ENCODE results near the gene WDFY4.

The WDFY4 gene

GRCh38 chr10:48945441-48946130 lies 260.9 kb downstream of the WDFY4 start:
- DNase-seq (ENCODE audit: low spot score) = no peak

DNA sequence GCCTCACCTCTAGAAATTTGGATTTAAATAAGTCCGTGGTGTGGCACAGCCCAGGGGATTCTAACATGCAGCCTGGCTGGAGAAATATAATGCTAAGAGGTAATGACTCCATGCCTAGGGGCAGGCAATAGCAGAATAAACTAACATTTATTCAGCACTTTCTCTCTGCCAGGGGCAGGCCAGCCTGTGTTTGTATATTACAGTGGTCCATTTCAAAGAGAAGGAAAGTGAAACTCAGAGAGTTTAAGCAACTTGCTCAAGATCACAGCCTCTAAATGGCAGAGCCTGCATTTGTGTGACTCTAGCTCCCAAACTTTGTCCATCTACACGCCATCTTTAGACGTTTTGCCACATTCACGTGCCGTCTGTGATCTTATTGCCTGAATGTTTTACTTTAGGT lies 261.7 kb downstream of the WDFY4 start:
- DNase-seq (ENCODE audit: low spot score) = no peak

DNA sequence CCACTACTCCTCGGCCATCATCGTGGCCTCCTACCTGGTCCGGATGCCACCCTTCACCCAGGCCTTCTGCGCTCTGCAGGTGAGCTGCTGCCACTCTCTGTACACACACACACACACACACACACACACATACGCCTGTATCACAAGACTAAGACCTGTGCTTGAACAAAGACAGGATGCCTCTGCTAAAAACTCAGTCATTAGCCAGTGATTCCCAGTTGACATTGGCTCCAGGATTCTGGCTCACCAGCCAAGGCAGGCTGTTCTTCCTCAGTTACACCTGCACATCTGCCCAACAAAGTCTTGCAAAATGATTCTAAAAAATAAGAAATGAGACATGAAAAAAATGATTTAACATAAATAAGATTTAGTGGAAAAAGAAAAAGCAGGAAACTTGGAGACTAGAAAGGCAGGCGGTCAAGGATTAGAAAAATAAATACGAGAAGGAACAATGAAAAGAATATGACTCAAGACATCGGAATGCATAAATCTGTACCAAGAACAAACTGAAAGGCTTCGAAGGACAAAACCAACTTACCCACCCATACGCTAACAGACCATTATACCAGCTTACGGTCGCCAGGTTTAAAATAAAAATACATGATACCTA lies 262.3 kb downstream of the WDFY4 start:
- no peak for DNase-seq (ENCODE audit: low spot score)

GRCh38 chr10:48947690-48948469 lies 263.2 kb downstream of the WDFY4 start:
- no peak for DNase-seq (ENCODE audit: low spot score)

- DNase-seq (ENCODE audit: low spot score) = no peak
These were observed 263.9 kb downstream of the WDFY4 start for GRCh38 chr10:48948470-48949037.

GRCh38 chr10:48951707-48952106 lies 267.0 kb downstream of the WDFY4 start:
- no peak for DNase-seq (ENCODE audit: low spot score)

DNA sequence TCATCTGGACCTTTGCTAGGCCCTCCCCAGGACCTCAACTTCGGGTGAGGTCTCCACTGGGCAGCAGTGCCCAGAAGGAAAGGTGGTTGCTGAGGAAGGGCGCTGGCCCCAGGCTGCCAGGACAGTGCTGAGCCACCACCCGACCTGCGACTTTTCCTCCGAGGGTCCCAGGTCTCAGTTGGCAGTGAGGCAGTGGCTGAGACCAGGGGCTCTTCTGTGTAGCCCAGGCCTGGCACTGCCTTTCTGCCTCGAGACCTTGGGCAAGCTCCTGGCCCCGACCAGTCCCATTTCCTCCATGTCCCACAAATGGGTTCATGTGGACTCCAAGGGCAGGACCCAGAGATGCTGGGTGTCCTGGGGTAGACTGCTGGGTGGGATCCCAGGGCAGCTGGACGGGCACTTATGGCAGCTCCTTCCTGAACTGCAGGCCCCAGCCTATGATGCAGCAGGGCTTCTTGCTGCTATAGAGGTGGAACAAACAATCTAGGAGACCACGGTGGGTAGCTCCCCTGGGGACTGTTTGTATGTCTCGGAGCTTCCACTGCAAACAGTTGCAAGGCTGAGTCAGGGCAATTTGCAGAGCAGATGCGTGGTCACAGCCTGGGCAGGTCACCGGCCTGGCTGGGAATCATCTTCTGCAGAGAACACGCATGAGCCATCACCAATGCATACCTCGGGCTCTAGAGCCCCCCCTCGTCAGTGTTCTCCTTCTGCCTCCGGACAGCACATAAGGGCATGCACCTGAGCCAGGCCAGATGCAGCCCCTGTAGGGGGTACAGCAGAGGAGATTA lies 272.9 kb downstream of the WDFY4 start:
- no peak for DNase-seq (ENCODE audit: low spot score)

- DNase-seq (ENCODE audit: low spot score) = no peak
These were observed 274.0 kb downstream of the WDFY4 start for GRCh38 chr10:48958598-48959190.

- no peak for DNase-seq (ENCODE audit: low spot score)
These were observed 279.4 kb downstream of the WDFY4 start for GRCh38 chr10:48964038-48964437.

DNA sequence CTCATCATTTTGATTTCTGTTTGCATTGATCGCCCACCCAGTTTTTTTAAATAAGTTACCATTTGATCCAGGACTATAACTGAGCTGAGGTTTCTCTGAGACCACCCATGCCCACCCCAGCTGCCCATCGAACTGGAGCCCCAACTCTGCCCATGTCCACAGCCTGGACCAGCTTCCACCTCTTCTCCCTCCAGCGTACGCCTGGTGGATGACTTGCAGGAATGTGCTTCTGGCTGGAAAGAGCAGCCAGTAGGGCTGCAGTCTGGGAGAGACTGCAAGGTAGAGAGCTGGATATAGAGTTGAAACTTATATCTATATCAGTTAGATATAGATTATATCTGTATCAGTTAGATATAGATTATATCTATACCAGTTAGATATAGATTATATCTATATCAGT lies 280.8 kb downstream of the WDFY4 start:
- DNase-seq (ENCODE audit: low spot score) = no peak

GRCh38 chr10:48968036-48968435 lies 283.4 kb downstream of the WDFY4 start:
- no peak for DNase-seq (ENCODE audit: low spot score)

DNA sequence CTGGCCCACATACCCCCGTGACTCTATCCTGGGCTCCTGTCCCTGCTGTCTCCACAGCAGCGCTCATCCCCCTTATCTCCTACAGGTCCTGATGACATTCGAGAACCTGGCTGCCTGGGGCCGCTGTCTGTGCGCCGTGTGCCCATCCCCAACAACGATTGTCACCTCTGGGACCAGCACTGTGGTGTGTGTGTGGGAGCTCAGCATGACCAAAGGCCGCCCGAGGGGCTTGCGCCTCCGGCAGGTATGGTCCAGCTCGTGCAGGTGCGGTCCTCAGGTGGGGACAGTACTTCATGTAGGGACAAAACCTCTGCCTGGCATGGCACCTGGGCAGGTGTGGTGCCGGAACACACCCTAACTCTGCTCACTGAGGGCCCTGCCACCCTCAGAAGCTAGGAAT lies 285.4 kb downstream of the WDFY4 start:
- DNase-seq (ENCODE audit: low spot score) = no peak

- DNase-seq (ENCODE audit: low spot score) = no peak
These were observed 286.0 kb downstream of the WDFY4 start for GRCh38 chr10:48970654-48971053.

DNA sequence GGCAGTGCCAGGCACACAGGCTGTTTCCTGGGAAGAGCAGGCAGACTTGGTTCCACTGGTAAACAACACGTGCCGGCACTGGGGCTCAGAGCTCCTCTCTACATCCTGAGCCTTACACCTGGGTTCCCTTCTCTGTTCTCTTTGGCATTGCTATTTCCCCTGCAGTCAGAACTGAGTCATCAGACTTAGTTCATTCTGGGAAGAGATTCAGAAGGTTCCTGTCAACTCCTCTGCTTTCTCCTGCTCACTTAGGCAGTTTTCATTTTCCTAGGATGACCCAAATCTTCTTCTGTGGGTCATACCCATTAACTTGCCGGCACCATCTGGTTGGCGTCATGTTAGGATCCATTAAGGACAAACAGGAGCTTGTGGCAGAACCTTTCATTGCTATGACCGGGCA lies 288.4 kb downstream of the WDFY4 start:
- no peak for DNase-seq (ENCODE audit: low spot score)

GRCh38 chr10:48974510-48975156 lies 290.0 kb downstream of the WDFY4 start:
- no peak for DNase-seq (ENCODE audit: low spot score)

GRCh38 chr10:48976196-48976595 lies 291.5 kb downstream of the WDFY4 start:
- no peak for DNase-seq (ENCODE audit: low spot score)

DNA sequence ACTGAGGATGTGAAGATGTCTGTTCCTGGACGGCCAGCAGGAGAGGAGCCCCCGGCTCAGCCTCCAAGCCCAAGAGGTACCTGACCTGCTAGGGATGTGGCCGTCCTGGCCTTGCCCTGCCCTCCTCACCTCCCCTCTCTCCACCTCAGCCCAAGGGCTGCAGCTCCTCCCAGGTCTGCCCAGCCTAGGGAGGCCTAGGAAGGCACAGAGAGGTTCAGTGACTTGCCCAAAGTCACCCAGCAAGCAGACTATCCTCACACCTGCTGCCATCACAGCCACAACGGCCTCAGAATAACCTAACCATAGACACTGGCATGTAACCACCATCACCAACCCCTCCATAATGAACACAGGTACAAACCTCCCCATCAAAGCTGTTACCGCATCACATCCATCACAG lies 293.6 kb downstream of the WDFY4 start:
- DNase-seq (ENCODE audit: low spot score) = no peak

DNA sequence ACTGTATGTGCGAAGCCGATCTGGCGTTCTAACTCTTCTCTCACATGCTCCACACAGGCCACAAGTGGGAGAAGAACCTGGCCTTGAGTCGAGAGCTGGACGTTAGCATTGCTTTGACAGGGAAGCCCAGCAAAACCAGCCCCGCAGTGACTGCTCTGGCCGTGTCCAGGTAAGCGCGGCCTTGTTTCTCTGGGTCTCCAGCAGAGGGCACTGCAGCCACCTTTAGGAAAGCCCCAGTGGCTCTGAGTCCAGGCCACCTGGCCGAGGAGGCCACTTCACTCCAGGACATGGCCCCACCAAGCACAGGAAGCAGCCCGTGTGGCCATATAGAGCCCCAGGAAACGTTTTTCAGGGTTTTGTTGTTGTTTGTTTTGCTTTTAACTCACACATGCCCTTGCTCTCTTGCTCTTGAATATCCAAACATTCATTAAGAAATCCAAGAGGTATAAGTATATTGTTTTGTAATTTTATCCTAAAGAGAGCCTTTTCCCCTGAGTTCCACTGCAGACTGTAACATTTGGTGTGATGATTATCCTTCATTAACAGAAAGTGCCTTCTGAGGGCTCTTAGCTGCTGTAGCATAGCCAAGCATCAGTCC lies 296.7 kb downstream of the WDFY4 start:
- peak; percentile 79 for DNase-seq (ENCODE audit: low spot score)

DNA sequence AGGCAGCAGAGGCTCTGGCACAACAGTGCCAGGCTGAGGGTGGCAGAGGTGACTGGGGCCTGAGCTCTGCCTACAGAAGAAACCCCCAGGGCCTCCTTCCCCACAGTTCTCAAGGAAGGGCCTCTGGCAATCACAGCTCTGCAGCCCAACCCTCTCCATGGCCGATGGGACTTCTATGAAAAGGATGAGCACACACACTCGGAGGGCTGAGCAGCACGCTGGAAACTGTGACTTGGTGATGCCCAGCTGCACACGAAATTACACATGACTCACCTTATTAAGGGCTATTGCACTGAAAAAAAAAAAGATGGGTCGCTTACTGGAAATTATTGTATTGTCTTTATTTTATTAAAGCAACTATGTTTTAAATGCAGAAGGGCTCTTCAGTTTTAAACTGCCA lies 297.9 kb downstream of the WDFY4 start:
- no peak for DNase-seq (ENCODE audit: low spot score)

- no peak for DNase-seq (ENCODE audit: low spot score)
These were observed 299.1 kb downstream of the WDFY4 start for GRCh38 chr10:48983648-48984351.

Measured in D341Med (cell line).